HG02852 (cell line): ENCODE results near the gene POU4F3.
"Not testable (repeated sequence)": the region's sequence is repeated elsewhere in the genome, so short reads cannot be mapped to it uniquely, and the experiment has no call there.

ENCODE experiments used
- ATAC-seq: cut with Tn5 transposase; IDR thresholded peaks from one replicate; pipeline ENCODE4 v1.9.1; 2021; ENCODE audit warnings: mild to moderate bottlenecking, moderate library complexity; ENCODE audit not compliant: unreplicated experiment

POU4F3 gene, protein sequence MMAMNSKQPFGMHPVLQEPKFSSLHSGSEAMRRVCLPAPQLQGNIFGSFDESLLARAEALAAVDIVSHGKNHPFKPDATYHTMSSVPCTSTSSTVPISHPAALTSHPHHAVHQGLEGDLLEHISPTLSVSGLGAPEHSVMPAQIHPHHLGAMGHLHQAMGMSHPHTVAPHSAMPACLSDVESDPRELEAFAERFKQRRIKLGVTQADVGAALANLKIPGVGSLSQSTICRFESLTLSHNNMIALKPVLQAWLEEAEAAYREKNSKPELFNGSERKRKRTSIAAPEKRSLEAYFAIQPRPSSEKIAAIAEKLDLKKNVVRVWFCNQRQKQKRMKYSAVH

GRCh38 chr5:146338774-146339714 lies at the start of gene POU4F3:
POU4F3 (plus strand) TSS chr5:146338839; CDS start chr5:146339113, 274 bp downstream.
- no peak for ATAC-seq

- ATAC-seq = no peak
These were observed 48.3 kb upstream of the POU4F3 start for GRCh38 chr5:146290318-146290717.

DNA sequence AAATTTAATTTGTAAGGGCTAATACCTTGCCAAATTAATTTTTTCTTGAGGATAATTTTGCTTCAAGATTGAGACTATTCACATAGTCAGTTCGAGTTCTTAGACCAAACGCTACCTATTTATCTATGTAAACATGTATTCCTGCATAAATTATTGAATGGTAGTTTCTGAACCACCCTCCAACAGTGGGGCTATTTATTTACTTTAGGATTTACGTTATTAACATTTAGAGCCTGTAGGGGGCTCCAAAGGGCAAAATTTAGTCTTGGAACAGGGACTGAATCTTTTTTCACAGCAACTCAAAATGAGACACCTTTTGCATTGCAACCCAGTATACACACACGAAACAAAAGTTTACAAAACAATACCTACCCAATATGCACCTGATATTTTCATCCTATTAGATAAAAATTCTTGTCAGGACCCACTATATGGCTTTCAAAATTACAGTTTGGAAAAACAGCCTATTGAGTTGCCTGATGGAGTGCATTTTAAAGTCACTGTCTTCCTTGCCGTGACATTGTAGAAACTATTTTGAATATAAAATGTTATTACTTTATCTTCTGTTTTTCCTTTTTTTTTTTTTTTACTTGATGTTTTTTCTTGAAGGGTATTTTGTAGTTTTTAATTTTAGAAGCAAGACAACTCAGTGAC lies 47.1 kb upstream of the POU4F3 start:
- peak; percentile 72 for ATAC-seq

DNA sequence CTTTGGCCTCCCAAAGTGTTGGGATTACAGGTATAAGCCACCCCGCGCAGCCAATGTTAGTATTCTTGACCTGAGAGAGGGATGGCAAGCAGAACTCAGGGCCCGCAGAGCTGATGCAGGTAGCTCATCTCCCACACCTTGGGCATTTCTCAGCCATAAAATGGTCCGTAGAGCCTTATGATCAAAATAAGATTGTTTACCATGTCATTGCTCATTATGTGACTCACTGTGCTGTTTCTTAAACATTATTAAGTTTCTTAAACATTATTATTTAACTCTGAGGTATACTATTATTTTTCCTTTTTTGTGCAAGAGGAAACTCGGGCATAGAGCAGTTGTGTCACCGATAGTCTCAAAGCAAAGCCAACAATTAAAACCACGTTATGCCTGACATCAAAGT lies 42.4 kb upstream of the POU4F3 start:
- ATAC-seq = no peak

DNA sequence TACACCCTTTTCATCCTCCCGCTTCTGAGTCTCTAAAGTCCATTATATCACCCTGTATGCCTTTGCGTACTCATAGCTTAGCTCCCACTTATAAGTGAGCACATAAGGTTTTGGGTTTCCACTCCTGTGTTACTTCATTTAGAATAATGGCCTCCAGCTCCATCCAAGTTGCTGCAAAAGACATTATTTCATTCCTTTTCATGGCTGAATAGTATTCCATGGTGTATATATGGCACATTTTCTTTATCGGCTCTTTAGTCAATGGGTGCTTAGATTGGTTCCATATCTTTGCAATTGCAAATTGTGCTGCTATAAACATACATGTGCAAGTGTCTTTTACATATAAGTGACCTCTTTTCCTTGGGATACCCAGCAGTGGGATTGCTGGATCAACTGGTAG lies 39.7 kb upstream of the POU4F3 start:
- ATAC-seq = not testable (repeated sequence)

DNA sequence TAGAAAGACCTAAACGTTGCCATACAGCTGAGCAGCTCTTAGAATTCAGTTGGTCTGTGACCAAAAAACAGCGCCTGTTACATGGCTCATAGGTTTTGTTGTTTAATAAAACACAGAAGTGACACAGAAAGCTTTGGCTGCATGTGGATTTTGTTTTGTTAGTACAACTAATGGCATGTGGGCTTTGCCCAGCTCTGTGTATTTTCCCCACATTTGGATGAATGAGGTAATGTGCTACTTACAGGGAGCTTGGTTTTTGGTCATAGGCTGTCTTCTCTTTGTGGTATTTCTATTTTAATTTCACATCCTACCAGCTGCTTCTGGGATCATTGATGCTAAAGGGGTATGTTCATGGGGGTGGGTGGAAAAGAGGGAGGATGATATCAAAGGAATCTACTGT lies 37.0 kb upstream of the POU4F3 start:
- ATAC-seq = no peak

DNA sequence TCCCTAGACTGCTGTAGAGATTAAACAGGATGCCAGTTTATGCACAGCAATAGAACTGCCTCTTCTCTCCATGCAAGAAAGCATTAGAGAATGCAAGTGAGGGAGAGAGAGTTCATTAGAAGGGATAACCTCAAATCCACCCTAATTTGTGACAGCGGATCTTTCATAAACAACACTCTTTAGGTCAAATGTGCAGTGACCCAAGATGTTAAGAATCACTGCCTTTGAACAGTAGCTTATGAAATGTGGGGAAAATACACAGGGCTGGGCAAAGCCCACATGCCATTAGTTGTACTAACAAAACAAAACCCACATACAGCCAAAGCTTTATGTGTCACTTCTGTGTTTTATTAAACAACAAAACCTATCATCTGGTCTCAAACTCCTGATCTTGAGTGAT lies 36.2 kb upstream of the POU4F3 start:
- no peak for ATAC-seq

DNA sequence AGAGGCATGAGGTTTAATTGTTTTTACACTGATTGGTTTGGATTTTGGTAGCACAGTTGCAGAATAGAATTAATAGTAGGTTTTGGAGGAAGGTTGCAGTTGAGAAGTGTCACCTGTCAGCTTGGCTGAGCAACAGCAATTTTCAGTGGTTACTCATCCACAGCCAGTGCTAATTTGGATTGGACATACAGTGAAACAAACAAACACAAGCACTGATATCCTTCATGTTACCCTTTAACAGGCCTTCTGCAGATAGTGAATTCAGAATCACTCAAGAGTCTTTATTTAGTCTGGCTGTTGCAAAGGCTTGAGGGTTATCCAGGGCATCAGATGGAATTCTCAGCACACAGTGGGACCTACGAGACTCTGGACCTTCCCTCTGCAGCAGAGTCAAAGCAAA lies 31.8 kb upstream of the POU4F3 start:
- ATAC-seq = no peak

- no peak for ATAC-seq
These were observed 30.8 kb upstream of the POU4F3 start for GRCh38 chr5:146307796-146308195.

DNA sequence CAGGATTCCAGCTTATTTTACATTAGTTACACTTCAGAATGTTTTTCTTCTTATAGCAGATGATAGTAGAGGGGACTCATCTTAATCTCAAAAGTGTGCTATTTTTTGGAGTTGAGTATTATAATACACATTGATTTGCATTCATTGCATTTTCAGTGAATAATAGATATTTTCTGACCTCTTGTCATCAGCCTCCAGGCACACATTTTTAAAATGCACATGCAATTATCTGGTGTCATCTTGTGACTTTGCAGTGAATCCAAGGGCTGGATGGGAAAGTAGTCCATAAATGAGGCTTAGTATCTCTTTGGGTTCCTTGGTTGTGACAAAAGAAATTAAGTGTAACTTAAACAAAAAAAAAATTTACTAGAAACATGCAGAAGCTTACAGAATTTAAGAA lies 28.1 kb upstream of the POU4F3 start:
- no peak for ATAC-seq

DNA sequence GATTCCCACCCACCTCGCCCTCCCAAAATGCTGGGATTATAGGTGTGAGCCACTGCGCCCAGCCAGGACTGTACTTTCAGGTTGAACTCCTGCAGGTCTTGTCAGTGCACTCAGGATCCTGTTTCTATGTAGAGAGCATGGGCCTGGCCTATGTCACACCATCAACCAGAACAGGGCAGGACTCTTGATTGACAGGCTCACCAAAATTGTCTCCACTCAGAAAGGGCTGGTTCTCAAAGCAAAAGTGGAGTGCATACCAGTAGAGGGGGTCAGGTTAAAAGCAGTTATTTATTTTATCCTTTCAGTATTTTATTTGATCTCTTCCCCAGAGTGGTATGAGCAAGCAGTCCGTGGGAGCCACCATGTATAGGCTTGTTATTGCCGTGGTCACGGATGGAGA lies 27.4 kb upstream of the POU4F3 start:
- ATAC-seq = no peak

- no peak for ATAC-seq
These were observed 25.6 kb upstream of the POU4F3 start for GRCh38 chr5:146313027-146313426.

GRCh38 chr5:146321571-146321970 lies 17.1 kb upstream of the POU4F3 start:
- no peak for ATAC-seq

GRCh38 chr5:146327257-146327870 lies 11.3 kb upstream of the POU4F3 start:
- no peak for ATAC-seq

DNA sequence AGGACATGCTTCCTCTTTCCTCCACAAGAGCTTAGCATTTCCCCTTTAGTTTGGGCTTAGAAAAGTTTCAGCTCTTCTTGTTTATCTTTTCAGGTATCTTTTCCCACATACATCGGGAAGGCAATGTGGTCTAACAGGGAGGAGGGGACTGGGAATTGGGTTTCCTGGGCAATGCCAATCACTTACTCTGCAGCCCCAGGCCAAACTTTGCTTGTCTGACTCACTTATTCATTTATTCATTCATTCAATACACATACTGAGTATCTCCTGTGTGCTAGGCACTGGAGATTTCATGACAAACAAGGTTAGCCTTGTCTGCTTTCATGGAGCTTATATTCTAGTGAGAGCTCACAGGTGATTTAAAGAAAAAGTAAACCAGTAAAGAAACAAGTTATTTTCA lies 10.7 kb upstream of the POU4F3 start:
- no peak for ATAC-seq

- ATAC-seq = no peak
These were observed 8.9 kb upstream of the POU4F3 start for GRCh38 chr5:146329697-146330096.

DNA sequence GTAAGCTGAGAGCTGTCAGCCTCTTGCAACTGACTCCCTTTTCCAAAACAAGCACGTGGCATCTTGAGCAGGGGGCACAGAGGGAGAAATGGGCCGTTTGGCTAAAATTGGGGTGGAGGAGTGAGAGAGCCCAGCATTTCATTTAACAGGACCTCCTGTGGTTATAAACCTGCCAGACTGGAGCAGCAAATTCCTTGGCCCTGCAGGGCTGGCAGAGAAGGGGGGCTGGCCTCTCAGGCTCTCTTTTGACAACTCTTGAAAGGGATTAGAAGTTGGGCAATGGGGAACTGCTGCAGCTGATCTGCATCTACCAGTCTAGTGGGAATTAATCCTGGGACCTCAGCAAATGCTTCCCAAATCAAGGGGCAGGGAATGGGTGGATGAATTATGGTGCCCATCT lies 7.2 kb upstream of the POU4F3 start:
- no peak for ATAC-seq

DNA sequence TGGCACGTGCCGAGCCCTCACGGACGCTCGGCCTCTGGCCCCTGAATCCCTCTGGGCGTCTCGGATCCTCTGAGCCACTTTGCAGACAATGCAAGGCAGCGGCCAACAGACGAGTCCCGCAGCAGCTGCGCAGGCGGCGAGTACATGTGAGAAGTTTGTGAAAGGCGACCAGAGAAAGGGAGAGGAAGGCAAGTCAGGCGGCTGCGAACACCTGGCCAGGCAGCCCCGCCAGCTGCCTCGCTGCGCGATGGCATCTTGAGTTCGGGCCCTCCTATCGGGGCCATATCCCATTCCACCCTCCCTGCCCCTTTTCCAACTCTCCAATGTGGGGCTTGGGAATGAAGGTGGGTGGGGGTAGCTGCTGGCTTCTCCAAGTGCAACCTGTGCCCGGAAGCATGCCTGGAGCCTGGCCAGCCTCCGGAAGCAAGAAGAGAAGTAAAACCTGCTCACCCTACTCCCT lies 4.5 kb upstream of the POU4F3 start:
- ATAC-seq = no peak

DNA sequence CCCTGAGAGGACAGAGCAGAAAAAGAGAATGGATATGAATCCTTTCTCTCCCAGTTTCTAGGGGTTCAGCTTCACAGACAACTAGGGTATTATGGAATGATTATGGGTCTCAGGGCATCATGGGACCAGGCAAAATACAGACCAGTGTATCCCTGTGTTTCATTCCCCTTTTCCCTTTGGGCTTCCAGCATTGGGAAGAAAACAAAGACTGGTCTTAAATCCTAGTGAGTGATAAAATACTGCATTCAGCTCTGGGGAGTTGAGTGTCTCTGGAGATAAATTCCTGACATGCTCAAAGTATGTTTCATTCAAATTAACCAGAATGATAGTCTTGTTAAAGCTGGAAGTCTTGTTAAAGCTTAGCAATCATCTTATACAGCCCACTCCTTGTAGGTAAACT lies 2.4 kb upstream of the POU4F3 start:
- no peak for ATAC-seq

- ATAC-seq = no peak
These were observed 1.3 kb upstream of the POU4F3 start for GRCh38 chr5:146337264-146337904.

GRCh38 chr5:146337928-146338327 lies 711 bp upstream of the POU4F3 start:
- ATAC-seq = no peak
